ENCODE results near the gene FARP1. TPM values are rescaled to one million over a fixed set of nuclear protein-coding genes. Genes with fewer than 3 reads are reported as not detected.

The FARP1 gene
- total RNA-seq, 2 donors from 2014 or later = 61.4 to 89.2 TPM

GRCh38 chr13:98393873-98394272 is 251.0 kb downstream of the FARP1 start:
- no peak for DNase-seq (ENCODE audit: low spot score)

GRCh38 chr13:98394820-98395510 is 252.1 kb downstream of the FARP1 start:
- intact Hi-C loops (cut with DNase I) = loop anchor here in 1 of 2 donors (5.0 to 10.0 kb wide), 2 partner anchors 250 to 362 kb away; partner anchors contain the start of gene FARP1
- no peak for DNase-seq (ENCODE audit: low spot score)

More at GRCh38 chr13:98393873-98394272, 251.0 kb downstream of the FARP1 start:
- intact Hi-C loops (cut with DNase I) = loop anchor here in 1 of 2 donors (10.0 kb wide), 1 partner anchor 249 kb away; the partner anchor contains the start of gene FARP1

DNA sequence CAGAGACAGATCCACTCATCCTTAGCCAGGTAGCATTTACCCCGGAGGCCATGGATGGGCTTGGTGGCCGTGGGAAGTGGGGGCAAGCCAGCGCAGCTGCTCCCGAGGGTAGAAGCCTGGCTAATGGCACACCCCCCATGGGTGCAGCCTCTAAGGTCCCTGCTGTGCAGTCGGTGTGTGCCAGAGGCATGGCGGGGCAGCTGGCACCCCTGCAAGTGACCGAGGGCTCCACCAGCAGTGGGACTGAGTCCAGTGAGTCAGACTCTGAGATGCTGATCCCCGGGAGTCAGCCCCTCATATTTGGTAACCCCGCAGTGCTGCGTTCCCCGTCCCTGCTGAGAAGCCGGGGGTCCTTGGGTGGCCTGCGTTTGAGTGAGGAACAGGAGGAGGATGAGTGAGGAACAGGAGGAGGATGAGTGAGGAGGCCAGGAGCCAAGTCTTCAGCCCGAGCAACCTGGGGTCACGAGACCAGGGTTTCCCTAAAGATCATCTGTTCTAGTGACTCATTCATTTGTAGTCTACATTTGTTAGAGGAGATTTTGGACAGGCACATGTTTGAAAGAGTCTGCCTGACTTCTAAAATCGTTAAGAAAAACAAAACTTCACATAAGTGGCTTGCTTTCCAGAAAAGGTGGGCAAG is 253.3 kb downstream of the FARP1 start:
- DNase-seq (ENCODE audit: low spot score) = no peak
- intact Hi-C loops (cut with DNase I) = loop anchor here in 1 of 2 donors (5.0 to 10.0 kb wide), 2 partner anchors 251 to 361 kb away; partner anchors contain the start of gene FARP1

- DNase-seq (ENCODE audit: low spot score) = no peak
- intact Hi-C loops (cut with DNase I) = loop anchor here in 1 of 2 donors (5.0 to 10.0 kb wide), 2 partner anchors 252 to 360 kb away; partner anchors contain the start of gene FARP1
These were observed 254.3 kb downstream of the FARP1 start for GRCh38 chr13:98397221-98397620.

DNA sequence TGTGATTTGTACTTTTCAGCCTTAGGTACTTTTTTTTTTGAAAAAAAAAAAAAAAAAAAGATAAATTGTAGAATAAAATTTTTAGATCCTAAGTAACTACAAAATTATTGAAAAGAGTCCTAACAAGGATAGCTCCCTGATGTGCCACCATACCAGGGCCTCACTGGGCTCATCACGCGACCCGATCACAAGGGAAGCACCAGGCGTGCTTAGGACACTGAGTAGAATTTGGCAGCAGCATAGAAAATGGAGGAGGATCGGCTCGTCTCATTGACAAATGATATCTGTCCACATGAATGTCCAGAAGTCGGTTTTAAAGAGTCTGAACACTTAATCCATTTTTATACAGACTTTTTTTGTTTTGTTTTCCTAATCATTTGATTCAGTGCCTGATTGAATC is 255.0 kb downstream of the FARP1 start:
- DNase-seq (ENCODE audit: low spot score) = no peak
- intact Hi-C loops (cut with DNase I) = loop anchor here in 1 of 2 donors (5.0 to 10.0 kb wide), 2 partner anchors 253 to 359 kb away; partner anchors contain the start of gene FARP1

DNA sequence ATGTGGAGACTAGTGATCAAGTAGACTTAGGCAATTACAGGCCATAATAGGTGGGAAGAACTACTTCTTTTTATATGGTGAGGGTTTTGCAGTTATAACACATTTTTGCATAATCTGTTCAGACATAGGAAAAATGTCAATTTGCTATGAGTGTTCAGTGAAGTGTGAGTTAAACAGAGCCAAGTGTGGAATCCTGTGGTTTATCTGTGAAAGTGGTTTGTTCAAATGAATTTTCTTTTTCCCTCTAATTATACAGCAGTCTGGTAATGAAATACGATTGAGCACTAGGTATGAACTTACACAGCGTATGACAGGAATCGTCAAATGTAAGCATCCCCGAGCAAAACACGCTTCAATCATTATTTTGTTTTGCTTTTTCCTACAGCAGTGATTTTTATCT is 255.7 kb downstream of the FARP1 start:
- intact Hi-C loops (cut with DNase I) = loop anchor here in 1 of 2 donors (5.0 to 10.0 kb wide), 2 partner anchors 254 to 359 kb away; partner anchors contain the start of gene FARP1

DNA sequence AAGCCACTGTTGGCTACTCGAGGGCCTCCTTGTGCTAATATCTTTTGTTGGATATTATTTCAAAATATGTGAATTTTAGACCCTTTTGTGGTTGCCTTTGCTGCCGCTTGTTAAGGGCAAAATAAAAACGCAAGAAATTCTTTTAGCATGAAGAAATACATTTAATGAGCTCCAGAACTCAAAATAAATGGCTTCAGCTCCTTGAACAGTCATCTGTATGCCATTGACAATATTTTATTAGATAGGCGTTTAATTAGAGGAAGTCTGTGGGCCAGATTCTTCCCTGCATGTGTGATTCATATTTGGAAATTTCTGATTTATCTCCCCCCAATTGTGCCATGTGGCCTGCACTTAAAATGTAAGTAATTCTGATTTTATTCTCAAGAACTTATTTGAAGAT is 256.9 kb downstream of the FARP1 start:
- intact Hi-C loops (cut with DNase I) = loop anchor here in 1 of 2 donors (5.0 to 10.0 kb wide), 2 partner anchors 255 to 358 kb away; partner anchors contain the start of gene FARP1
- DNase-seq (ENCODE audit: low spot score) = no peak

More for the DNA sequence above, 255.7 kb downstream of the FARP1 start:
- DNase-seq (ENCODE audit: low spot score) = no peak

DNA sequence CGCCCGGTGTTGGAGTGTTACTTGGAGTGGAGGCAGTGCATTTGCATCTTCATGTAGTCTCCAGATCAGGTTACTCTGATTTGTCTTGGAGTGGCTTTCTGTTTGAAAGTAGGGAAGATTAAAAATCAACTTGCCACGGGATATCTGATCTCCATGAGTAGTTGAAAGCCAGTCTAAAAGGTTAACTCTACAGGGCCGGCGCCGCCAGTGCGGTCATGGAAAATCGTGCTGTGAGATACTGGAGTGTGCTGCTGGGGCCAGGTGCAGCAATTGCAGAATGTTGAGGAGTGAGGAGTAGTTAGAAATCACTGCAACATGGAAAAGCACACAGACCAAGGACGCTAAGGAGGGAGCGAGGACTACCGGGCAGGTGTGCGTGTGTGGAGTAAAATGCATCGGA is 259.0 kb downstream of the FARP1 start:
- intact Hi-C loops (cut with DNase I) = no loop called here
- no peak for DNase-seq (ENCODE audit: low spot score)

GRCh38 chr13:98403076-98403475 is 260.2 kb downstream of the FARP1 start:
- intact Hi-C loops (cut with DNase I) = no loop called here

GRCh38 chr13:98405107-98405571 is 262.2 kb downstream of the FARP1 start:
- intact Hi-C loops (cut with DNase I) = no loop called here
- no peak for DNase-seq (ENCODE audit: low spot score)

More at GRCh38 chr13:98403076-98403475, 260.2 kb downstream of the FARP1 start:
- no peak for DNase-seq (ENCODE audit: low spot score)

DNA sequence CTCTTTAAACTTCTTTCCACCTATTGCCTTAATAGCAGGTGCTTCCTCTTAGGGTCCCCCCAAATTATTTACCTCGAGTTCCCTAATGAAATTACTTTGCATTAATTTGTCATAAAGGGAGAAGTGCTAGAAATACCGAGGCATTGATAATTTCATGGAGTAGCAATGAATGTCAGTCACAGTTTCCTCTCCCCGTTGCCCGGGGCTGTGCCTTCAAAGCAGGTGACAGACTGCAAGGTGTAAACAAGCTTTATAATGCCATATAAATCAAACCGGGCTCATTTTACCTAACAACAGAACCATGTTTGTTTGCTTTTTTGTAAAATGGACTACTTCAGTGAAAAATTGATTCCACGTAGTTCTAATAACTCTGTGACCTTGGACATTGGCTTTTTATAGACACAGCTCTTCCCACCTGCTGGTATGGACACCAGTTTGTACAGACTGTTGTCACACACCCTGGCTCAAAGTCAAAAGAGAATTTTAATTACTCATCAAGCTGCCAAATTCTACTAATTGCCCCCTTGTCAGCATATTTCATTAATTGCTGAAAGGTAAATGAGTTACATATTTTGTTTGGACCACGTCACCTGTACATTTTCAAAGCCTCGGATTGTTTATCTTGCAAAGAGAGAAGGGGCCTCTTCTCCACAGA is 262.9 kb downstream of the FARP1 start:
- intact Hi-C loops (cut with DNase I) = loop anchor here in 1 of 2 donors (1.0 kb wide), 1 partner anchor 44 kb away; no protein-coding TSS in a partner anchor
- DNase-seq (ENCODE audit: low spot score) = no peak

DNA sequence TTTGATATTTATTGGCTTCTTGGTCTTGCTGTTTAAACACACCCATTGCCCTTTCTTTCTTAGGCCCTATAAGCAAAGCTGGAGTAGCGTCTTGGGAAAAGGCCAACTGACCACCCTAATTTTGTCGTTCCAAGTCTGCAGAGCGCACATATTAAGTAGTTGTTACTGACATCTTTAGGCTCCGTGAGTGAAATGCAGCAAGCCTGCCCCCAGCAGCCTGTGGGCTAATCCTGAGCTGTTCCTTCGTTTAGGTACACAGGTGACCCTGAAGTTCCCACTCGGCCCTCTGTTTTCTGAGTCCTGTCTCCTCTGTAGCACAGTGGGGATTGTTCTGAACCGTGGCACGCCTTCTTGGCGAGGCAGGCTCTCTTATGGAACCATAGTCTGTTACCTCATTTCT is 263.5 kb downstream of the FARP1 start:
- no peak for DNase-seq (ENCODE audit: low spot score)
- intact Hi-C loops (cut with DNase I) = loop anchor here in 1 of 2 donors (1.0 kb wide), 1 partner anchor 44 kb away; no protein-coding TSS in a partner anchor

DNA sequence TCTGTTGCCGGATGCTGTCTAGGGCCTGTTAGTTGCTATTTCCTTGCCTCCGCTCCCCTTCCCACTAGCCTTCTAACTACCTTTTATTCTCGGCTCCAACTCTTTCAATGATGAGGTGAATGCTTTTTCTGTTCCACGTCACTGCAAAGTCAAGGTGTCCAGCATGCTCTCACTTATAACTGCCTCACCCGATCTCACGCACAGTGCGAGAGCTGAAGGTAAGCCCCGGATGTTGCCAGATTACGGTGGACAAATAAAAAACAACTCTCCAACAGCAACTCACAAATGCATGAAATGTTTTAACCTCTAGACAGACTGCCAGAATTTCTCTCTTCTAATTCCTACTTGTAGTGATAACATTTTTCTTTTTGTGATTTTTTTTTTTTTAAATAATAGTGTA is 264.1 kb downstream of the FARP1 start:
- no peak for DNase-seq (ENCODE audit: low spot score)
- intact Hi-C loops (cut with DNase I) = loop anchor here in 1 of 2 donors (1.0 kb wide), 1 partner anchor 43 kb away; no protein-coding TSS in a partner anchor

DNA sequence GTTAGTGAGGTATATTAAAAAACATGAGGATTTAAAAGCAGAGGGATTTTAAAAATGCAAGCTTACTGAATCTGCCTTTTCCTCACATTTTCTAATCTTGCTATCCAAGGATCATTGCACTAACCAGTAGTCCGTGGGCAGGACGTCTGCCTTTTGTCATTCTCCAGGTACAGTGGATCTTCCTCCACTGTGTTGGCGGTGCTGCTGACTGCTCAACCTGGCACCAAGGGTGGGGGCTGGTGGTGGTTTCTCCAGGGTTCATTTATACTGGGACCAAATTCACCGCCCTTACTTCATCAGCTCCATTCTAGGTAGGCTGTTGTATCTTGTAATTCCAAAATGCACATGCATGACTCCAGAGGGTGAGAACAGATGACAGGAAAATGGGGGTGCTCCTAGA is 264.7 kb downstream of the FARP1 start:
- intact Hi-C loops (cut with DNase I) = no loop called here
- no peak for DNase-seq (ENCODE audit: low spot score)

DNA sequence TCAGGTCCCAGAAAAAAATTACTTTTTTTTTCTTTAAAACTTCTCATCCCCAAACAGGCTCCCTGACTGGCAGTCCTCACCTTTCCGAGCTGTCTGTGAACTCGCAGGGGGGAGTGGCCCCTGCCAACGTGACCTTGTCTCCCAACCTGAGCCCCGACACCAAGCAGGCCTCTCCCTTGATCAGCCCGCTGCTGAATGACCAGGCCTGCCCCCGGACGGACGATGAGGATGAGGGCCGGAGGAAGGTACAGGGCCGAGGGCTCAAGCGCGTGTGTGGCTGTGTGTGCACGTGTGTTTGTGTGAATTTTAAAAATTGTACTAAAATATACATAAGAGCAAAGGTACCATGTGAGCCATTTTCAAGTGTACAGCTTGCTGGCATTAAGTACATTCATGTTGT is 266.4 kb downstream of the FARP1 start:
- intact Hi-C loops (cut with DNase I) = no loop called here
- DNase-seq (ENCODE audit: low spot score) = no peak

GRCh38 chr13:98410612-98411011 is 267.7 kb downstream of the FARP1 start:
- DNase-seq (ENCODE audit: low spot score) = no peak
- intact Hi-C loops (cut with DNase I) = loop anchor here in 1 of 2 donors (10.0 kb wide), 1 partner anchor 276 kb away; no protein-coding TSS in a partner anchor

- intact Hi-C loops (cut with DNase I) = loop anchor here in 1 of 2 donors (10.0 kb wide), 1 partner anchor 276 kb away; no protein-coding TSS in a partner anchor
- no peak for DNase-seq (ENCODE audit: low spot score)
These were observed 268.1 kb downstream of the FARP1 start for GRCh38 chr13:98411013-98411412.

- no peak for DNase-seq (ENCODE audit: low spot score)
- intact Hi-C loops (cut with DNase I) = loop anchor here in 1 of 2 donors (10.0 kb wide), 1 partner anchor 277 kb away; no protein-coding TSS in a partner anchor
These were observed 268.8 kb downstream of the FARP1 start for GRCh38 chr13:98411617-98412265.
